ENCODE measurements around the gene PLCD1.
"Not testable (repeated sequence)": the region's sequence is repeated elsewhere in the genome, so short reads cannot be mapped to it uniquely, and the experiment has no call there.

Gene PLCD1

GRCh38 chr3:38029400-38030125, at the start of gene PLCD1:
TSS of gene PLCD1 (minus strand) at chr3:38029642. CDS start at chr3:38029539, 103 bp downstream.
- DNase-seq (ENCODE audit: low read depth in 2 of 2): no peak

- DNase-seq (ENCODE audit: low read depth in 2 of 2): not testable (repeated sequence)
Measured at GRCh38 chr3:38077073-38077472, 47.6 kb upstream of the PLCD1 start.

- DNase-seq (ENCODE audit: low read depth in 2 of 2): no peak
Measured at GRCh38 chr3:38070013-38070412, 40.6 kb upstream of the PLCD1 start.

- DNase-seq (ENCODE audit: low read depth in 2 of 2): no peak
Measured at GRCh38 chr3:38067508-38068233, 38.2 kb upstream of the PLCD1 start.

GRCh38 chr3:38064453-38064852, 35.0 kb upstream of the PLCD1 start:
- DNase-seq (ENCODE audit: low read depth in 2 of 2): not testable (repeated sequence)

- DNase-seq (ENCODE audit: low read depth in 2 of 2): no peak
Measured at GRCh38 chr3:38062809-38063208, 33.4 kb upstream of the PLCD1 start.

GRCh38 chr3:38059591-38059990, 30.1 kb upstream of the PLCD1 start:
- no peak for DNase-seq (ENCODE audit: low read depth in 2 of 2)

- DNase-seq (ENCODE audit: low read depth in 2 of 2): no peak
Measured at GRCh38 chr3:38059148-38059547, 29.7 kb upstream of the PLCD1 start.

- DNase-seq (ENCODE audit: low read depth in 2 of 2): no peak
Measured at GRCh38 chr3:38054499-38055001, 25.1 kb upstream of the PLCD1 start.

GRCh38 chr3:38053813-38054498, 24.5 kb upstream of the PLCD1 start:
- DNase-seq (ENCODE audit: low read depth in 2 of 2): not testable (repeated sequence)

- DNase-seq (ENCODE audit: low read depth in 2 of 2): not testable (repeated sequence)
Measured at GRCh38 chr3:38053286-38053685, 23.8 kb upstream of the PLCD1 start.

- no peak for DNase-seq (ENCODE audit: low read depth in 2 of 2)
Measured at GRCh38 chr3:38051131-38051530, 21.7 kb upstream of the PLCD1 start.

- DNase-seq (ENCODE audit: low read depth in 2 of 2): no peak
Measured at GRCh38 chr3:38049358-38050126, 20.1 kb upstream of the PLCD1 start.

- DNase-seq (ENCODE audit: low read depth in 2 of 2): no peak
Measured at GRCh38 chr3:38047896-38048295, 18.5 kb upstream of the PLCD1 start.

GRCh38 chr3:38046821-38047220, 17.4 kb upstream of the PLCD1 start:
- DNase-seq (ENCODE audit: low read depth in 2 of 2): no peak

- no peak for DNase-seq (ENCODE audit: low read depth in 2 of 2)
Measured at GRCh38 chr3:38046027-38046426, 16.6 kb upstream of the PLCD1 start.

GRCh38 chr3:38043486-38043885, 14.0 kb upstream of the PLCD1 start:
- DNase-seq (ENCODE audit: low read depth in 2 of 2): no peak

GRCh38 chr3:38040401-38040800, 11.0 kb upstream of the PLCD1 start:
- no peak for DNase-seq (ENCODE audit: low read depth in 2 of 2)

- DNase-seq (ENCODE audit: low read depth in 2 of 2): no peak
Measured at GRCh38 chr3:38039899-38040261, 10.4 kb upstream of the PLCD1 start.

GRCh38 chr3:38039101-38039898, 9.9 kb upstream of the PLCD1 start, which contains the start of gene DLEC1:
TSS of gene DLEC1 (plus strand) at chr3:38039208. CDS start at chr3:38039226, 18 bp downstream.
- peak; percentile 53 to 58 for DNase-seq (ENCODE audit: low read depth in 2 of 2)

- no peak for DNase-seq (ENCODE audit: low read depth in 2 of 2)
Measured at GRCh38 chr3:38038447-38038911, 9.0 kb upstream of the PLCD1 start.

All from stimulated activated CD8-positive, alpha-beta memory T cell treated with anti-CD3 and anti-CD28 coated beads, Interleukin-15, amount 100 ng/mL, for 4 hours (primary cell).